ENCODE data around the gene CDV3. TPM values are rescaled to one million over a fixed set of nuclear protein-coding genes. Genes with fewer than 3 reads are reported as not detected.
"Not testable (repeated sequence)": the region's sequence is repeated elsewhere in the genome, so short reads cannot be mapped to it uniquely, and the experiment has no call there.

Gene CDV3
- polyA plus RNA-seq, 3 donors: 119 to 130 (median 126) TPM

GRCh38 chr3:133551589-133551988, 21.9 kb upstream of the CDV3 start:
- DNase-seq: not testable (repeated sequence)

DNA sequence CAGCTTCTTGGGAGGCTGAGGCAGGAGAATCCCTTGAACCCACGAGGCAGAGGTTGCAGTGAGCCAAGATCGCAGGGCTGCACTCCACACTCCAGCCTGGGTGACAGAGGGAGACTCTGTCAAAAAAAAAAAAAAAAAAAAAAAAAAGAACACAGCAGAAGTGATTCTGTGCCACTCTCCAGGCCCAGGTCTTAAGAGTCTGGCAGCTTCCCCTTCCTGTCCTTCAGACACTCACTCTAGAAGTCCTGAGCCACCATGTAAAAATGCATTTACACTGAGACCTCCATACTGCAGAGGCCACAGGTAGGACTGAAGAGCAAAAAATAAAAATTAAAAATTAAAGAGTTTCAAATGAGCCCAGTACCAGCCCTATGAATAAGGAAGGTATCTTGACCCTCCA, 11.8 kb upstream of the CDV3 start:
- DNase-seq: no peak

GRCh38 chr3:133562376-133562775, 11.1 kb upstream of the CDV3 start:
- no peak for DNase-seq

DNA sequence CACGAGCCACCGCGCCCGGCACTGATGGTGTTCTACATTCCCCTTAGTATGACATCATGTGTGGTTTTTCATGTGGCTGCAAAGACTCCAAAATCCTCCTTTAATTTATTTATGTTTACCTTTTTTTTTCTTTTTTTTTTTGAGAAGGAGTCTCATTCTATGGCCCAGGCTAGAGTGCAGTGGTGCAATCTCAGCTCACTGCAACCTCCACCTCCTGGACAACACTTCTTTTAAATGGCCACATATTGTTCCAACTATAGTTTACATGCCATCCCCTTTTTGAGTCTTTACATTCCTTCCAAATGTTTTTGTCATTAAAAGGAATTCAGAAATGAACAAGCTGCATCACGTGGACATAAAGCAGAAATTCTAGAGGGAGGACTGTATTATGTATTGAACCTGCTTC, 10.3 kb upstream of the CDV3 start:
- DNase-seq: no peak

DNA sequence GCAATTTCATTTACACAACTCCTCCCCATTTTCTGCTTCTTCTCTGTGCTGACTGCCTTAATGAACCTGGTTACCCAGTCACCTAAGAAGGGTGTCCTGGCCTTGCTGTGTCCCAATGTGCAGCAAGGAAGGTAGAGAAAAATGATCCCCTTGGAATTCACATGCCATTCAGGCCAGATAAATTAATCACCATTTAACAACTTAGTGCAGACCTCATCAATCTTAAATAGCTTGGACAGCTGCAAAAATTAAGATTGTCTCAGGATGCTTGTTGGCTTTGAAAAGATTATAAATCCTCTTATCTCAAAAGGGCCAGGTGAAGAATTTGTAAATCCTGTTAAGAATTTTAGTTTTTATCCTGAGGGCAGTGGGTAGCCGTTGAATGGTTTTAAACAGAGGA, 9.7 kb upstream of the CDV3 start:
- no peak for DNase-seq

GRCh38 chr3:133568294-133569014, 5.0 kb upstream of the CDV3 start:
- no peak for DNase-seq

GRCh38 chr3:133570139-133570936, 3.1 kb upstream of the CDV3 start:
- DNase-seq: no peak

- DNase-seq: no peak
Observed at GRCh38 chr3:133570937-133571320, 2.6 kb upstream of the CDV3 start.

DNA sequence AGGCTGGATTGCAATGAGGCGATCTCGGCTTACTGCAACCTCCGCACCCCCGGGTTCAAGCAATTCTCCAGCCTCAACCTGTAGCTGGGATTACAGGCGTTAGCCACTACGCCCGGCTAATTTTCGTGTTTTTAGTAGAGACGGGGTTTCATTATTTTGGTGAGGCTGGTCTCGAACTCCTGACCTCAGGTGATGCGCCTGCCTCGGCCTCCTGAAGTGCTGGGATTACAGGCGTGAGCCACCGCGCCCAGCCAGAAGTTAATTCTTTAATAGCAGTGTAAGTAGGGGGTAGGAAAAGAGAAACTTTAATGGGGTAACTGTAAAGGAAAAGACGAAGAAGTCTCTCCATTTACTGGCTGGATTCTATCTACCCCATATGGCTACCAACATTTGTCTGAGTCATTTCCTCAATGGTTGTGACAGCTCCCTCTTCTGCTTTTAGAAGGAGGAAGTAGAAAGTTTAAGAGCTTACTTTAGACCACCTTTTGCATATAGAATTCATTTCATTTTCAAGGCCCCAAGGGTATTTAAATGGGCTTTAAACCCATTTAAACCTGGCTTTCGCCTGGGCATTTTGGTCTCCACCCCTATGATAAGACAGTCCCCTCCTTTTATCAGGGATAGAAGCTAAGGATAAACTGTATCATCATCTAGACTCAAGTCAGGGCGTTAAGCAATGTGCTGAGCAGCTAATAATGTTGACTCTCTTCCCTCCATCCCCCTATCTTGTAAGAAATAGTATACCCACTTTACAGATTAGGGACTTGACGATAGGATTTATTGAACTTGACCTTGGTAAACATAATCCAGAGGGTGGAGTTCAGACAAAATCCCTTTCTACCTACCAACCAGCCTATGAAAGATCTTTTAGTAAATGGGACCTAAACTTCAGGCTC, 1.1 kb upstream of the CDV3 start:
- DNase-seq: no peak

DNA sequence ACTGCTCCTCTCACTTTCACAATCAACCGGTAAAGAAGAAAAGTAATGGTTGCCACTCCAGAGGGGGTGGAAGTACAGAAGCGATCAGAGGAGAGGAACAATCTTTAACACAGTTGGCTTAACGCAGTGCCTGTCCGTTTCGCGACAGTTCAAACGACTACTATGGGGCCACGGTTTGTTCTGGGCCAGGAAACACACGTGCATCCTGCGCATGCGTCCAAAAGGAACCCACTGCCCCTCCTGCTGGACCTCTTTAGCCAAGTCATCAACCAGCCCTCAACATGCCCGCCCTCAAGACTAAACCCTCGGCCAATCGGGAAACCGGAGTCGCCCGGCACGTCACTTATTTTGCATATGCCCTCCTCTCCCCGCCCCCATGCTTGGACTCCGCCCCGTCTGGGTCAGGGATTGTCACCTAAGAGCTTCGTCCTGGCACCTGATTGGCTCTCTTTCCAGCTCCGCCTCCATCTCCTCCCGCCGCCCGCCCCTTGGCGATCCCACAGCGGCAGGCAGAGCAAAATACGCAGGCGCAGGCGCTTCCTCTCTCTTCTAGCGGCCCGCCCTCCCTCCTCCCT, 345 bp upstream of the CDV3 start:
- DNase-seq: peak; percentile 100

DNA sequence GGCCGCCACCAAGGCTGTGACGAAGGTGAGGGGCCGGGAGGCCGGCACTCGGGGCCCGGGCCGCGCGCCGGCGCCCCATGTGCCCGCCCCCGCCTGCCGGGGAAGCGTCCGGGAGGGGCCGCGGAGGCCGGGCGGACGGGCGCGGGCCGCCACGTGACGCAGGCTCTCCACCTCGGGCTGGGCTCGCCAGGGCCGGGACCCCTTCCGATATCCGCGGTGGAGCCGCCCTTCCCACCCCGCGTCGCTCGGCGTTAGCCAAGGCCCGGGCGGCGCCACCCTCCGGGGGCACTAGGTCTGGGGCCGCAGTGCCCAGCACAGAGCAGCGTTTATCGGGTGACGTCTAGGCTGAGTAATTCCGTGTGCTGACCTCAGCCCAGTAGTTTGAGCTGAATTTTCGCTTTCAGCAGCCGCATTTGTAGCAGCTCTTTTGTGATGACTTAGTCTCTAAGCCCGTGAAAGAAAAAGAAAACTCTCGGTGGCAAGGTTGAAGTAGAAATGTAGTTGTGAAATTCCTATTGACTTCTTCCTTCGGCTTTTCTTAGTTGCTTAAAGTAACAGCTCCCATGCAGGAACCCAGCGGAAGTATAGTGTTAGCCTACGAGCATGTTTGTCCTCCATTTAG, 885 bp downstream of the CDV3 start:
- peak; percentile 57 for DNase-seq

DNA sequence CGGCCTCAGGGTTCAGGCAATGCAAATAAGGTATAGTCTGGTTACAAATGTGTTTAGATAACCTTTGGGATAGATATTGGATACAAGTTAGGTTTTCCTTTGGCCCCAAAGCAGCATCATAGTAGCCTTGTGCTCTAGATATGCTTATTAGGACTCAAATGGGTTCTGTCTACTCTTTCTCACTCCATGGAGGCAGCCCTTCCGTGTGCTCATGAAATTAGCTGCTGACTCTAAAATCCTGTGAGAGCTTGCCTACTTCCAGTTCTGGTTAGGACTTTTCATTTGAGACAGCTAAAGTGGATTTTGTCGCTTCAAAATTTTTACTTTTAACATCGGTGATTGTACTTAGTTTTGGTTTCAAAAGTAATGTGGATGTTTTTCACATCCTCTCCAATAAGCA, 1.6 kb downstream of the CDV3 start:
- DNase-seq: no peak

DNA sequence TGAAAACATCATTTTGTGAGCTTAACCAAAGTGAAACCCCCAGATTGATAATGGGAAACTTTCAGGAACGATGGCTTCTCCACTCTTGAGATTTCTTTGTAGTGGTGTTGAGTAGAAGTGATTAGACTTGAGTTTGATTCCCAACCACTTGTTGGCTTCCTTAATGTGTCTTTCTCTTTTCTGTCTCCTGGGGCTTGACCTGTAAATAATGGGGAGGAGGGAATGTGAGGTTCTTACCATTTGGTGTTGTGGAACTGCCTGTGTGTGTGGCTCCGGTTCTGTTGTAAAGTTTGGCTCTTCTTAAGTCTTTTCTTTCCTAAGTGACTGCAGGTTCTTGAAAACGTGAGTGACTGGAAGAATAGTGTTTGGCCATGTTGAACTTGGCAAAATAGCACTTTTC, 2.7 kb downstream of the CDV3 start:
- DNase-seq: no peak

- DNase-seq: no peak
Observed at GRCh38 chr3:133578548-133579191, 5.2 kb downstream of the CDV3 start.

GRCh38 chr3:133583396-133583795, 9.9 kb downstream of the CDV3 start:
- DNase-seq: no peak

DNA sequence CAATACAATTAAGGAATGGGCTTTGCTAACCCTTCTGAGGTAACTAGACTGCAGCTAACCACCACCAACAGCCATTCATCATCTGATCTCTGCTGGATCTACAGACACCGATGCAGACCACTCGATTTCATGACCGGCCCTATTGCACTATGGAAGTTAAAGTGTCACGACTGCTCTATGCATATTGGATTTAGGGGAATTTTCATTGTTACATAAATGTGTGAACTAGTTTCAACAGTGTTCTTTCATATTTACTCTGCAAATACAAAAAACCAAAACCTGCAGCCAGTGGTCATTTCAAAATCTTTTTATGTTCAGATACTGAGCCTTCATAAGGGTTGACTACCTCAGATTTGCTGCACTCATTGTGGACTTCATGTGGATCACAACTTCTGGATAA, 14.5 kb downstream of the CDV3 start:
- DNase-seq: no peak

DNA sequence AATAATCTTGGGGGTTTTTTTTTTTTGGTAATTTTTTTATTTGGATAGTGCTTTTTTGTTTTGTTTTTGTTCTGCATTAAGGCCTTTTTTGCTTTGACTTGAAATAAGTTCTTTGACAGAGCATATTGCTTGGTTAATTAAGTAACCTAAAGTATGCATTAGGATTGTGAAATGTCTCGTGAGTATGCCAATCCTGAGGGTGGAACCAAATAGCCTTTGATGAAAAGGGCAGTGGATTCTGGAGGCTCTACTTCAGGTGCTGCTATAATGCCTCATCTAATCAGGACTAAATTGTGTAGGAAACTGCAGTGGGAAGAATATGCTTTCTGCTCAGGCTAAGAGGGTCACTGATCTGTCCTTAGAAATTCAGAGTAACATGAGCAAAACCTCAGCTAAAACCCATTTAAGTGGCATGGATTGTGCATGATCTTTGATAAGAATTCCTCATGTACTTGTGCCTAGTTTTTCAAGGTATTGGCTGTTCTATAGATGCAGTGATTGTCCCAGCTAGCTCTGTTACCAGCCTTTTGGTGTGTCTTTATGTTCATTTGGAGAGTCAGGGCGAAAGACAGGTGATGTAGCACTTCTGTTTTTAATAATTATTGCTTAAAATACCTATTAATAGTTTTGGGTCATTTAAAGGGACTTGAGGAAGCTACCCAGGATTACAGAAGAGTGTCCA, 15.4 kb downstream of the CDV3 start:
- no peak for DNase-seq

- no peak for DNase-seq
Observed at GRCh38 chr3:133589503-133589902, 16.0 kb downstream of the CDV3 start.

DNA sequence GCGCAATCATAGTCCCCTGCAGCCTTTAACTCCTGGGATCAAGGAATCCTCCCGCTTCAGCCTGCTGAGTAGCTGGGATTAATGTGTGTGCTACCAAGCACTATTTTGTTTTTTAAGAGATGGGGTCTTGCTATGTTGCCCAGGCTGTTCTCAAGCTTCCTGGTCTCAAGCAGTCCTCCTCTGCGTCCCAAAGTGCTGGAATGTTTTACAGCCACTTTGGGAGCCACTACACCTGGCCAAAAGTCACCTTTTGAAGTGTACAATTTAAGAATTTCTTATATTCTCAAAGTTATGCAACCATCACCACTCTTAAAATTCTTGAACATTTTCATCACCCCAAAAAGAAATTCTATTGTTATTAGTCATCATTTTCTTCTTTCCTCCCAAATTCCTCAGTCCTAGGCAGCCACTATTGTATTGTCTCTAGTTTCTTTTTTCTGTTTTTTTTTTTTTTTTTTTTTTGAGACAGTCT, 17.8 kb downstream of the CDV3 start:
- no peak for DNase-seq

DNA sequence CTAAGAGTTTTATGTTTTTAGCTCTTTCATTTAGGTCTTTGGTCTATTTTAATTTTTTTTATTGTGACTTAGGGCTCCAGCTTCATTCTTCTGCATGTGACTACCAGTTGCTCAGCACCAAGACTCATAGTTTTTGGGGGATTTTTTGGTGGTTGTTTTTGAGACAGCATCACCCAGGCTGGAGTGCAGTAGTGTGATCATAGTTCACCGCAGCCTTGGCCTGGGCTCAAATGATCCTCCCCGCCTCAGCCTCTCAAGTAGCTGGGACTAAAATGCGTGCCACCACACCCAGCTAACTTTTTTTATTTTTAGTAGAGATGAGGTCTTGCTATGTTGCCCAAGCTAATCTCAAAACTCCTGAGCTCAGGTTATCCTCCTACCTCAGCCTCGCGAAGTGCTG, 19.4 kb downstream of the CDV3 start:
- no peak for DNase-seq
